ENCODE results near the gene ZBTB44. TPM values are rescaled to one million over a fixed set of nuclear protein-coding genes. Genes with fewer than 3 reads are reported as not detected.
"Not testable (repeated sequence)": the region's sequence is repeated elsewhere in the genome, so short reads cannot be mapped to it uniquely, and the experiment has no call there.

Gene ZBTB44
- total RNA-seq, 6 donors from 2014 or later: 40.3 to 91.7 (median 51.2) TPM

GRCh38 chr11:130249371-130249770 is 65.3 kb downstream of the ZBTB44 start:
- Histone ChIP-seq H3K27me3 (no peaks in the 10 kb centered on the region), H3K27ac (no peak overlapping the region), H3K4me1 (no peaks in the 10 kb centered on the region), H3K36me3 (no peaks in the 10 kb centered on the region), H3K4me3 (no peak overlapping the region), H3K9me3 (no peaks in the 10 kb centered on the region)
- 88 to 98% methylated on average over 5 of the region's 5 CpGs for WGBS, 2 donors
- DNase-seq: no peak
- TF ChIP-seq POLR2A (IDR thresholded peaks at IDR 0.05): no peak
- TF ChIP-seq CTCF (IDR thresholded peaks at IDR 0.05): no peak
- TF ChIP-seq EP300 (IDR thresholded peaks at IDR 0.05): no peak
- no peak for TF ChIP-seq POLR2AphosphoS5 (IDR thresholded peaks at IDR 0.05)
- ATAC-seq (ENCODE audit: low FRiP score in 2 of 2): no peak

GRCh38 chr11:130247319-130247718 is 67.4 kb downstream of the ZBTB44 start:
- ATAC-seq (ENCODE audit: low FRiP score in 2 of 2) (no peak), DNase-seq (no peak)
- no peak overlapping the region for H3K4me3 ChIP-seq
- H3K4me1 ChIP-seq: peaks cover 0 to 10% (median 7%) of the 10 kb centered on the region in 4 donors
- TF ChIP-seq POLR2AphosphoS5 (IDR thresholded peaks at IDR 0.05): no peak
- no peak for TF ChIP-seq CTCF (IDR thresholded peaks at IDR 0.05)
- TF ChIP-seq EP300 (IDR thresholded peaks at IDR 0.05): no peak
- TF ChIP-seq POLR2A (IDR thresholded peaks at IDR 0.05): no peak
- H3K9me3 ChIP-seq: no peaks in the 10 kb centered on the region
- WGBS, 2 donors: 91 to 93% methylated on average over 2 of the region's 2 CpGs
- no peaks in the 10 kb centered on the region for H3K36me3 ChIP-seq
- no peak overlapping the region for H3K27ac ChIP-seq
- H3K27me3 ChIP-seq: no peaks in the 10 kb centered on the region

GRCh38 chr11:130246738-130247137 is 68.0 kb downstream of the ZBTB44 start:
- TF ChIP-seq EP300 (IDR thresholded peaks at IDR 0.05) (no peak), CTCF (IDR thresholded peaks at IDR 0.05) (no peak), POLR2A (IDR thresholded peaks at IDR 0.05) (no peak), POLR2AphosphoS5 (IDR thresholded peaks at IDR 0.05) (no peak)
- H3K4me3 ChIP-seq: no peak overlapping the region
- DNase-seq (no peak), ATAC-seq (ENCODE audit: low FRiP score in 2 of 2) (no peak)
- 90 to 98% methylated on average over 3 of the region's 3 CpGs for WGBS, 2 donors
- peaks cover 0 to 14% (median 7%) of the 10 kb centered on the region in 4 donors for H3K4me1 ChIP-seq
- no peaks in the 10 kb centered on the region for H3K9me3 ChIP-seq
- H3K36me3 ChIP-seq: no peaks in the 10 kb centered on the region
- H3K27me3 ChIP-seq: no peaks in the 10 kb centered on the region
- H3K27ac ChIP-seq: no peak overlapping the region

- H3K27ac ChIP-seq: no peak overlapping the region
- peaks cover 0 to 14% (median 7%) of the 10 kb centered on the region in 4 donors for H3K4me1 ChIP-seq
- TF ChIP-seq EP300 (IDR thresholded peaks at IDR 0.05) (no peak), POLR2A (IDR thresholded peaks at IDR 0.05) (no peak), POLR2AphosphoS5 (IDR thresholded peaks at IDR 0.05) (no peak)
- no peaks in the 10 kb centered on the region for H3K9me3 ChIP-seq
- WGBS, 2 donors: 74 to 78% methylated on average over 1 of the region's 1 CpG
- no peaks in the 10 kb centered on the region for H3K36me3 ChIP-seq
- no peak overlapping the region for H3K4me3 ChIP-seq
- no peak for ATAC-seq (ENCODE audit: low FRiP score in 2 of 2)
- H3K27me3 ChIP-seq: no peaks in the 10 kb centered on the region
- no peak for DNase-seq
These were observed 68.4 kb downstream of the ZBTB44 start for GRCh38 chr11:130246270-130246669.

- not testable (repeated sequence) for H3K9me3 ChIP-seq; DNase-seq; H3K4me3 ChIP-seq; H3K36me3 ChIP-seq; H3K27ac ChIP-seq; ATAC-seq (ENCODE audit: low FRiP score in 2 of 2); H3K27me3 ChIP-seq
- peaks cover 0 to 14% (median 7%) of the 10 kb centered on the region in 4 donors for H3K4me1 ChIP-seq
- 87 to 88% methylated on average over 6 of the region's 6 CpGs for WGBS, 2 donors
These were observed 69.3 kb downstream of the ZBTB44 start for GRCh38 chr11:130245375-130245774.

- Histone ChIP-seq H3K4me1 (peaks cover 0 to 14% (median 7%) of the 10 kb centered on the region in 4 donors), H3K9me3 (no peaks in the 10 kb centered on the region), H3K4me3 (no peak overlapping the region), H3K27ac (no peak overlapping the region), H3K36me3 (no peaks in the 10 kb centered on the region), H3K27me3 (no peaks in the 10 kb centered on the region)
- DNase-seq (no peak), ATAC-seq (ENCODE audit: low FRiP score in 2 of 2) (no peak)
- TF ChIP-seq CTCF (IDR thresholded peaks at IDR 0.05) (no peak), EP300 (IDR thresholded peaks at IDR 0.05) (no peak), POLR2A (IDR thresholded peaks at IDR 0.05) (no peak), POLR2AphosphoS5 (IDR thresholded peaks at IDR 0.05) (no peak)
- 91 to 94% methylated on average over 3 of the region's 3 CpGs for WGBS, 2 donors
These were observed 69.9 kb downstream of the ZBTB44 start for GRCh38 chr11:130244848-130245247.
